ENCODE data around the gene DTD1.

GRCh38 chr20:18743665-18744440 lies 156.0 kb downstream of the DTD1 start:
- TF ChIP-seq, protein P1, sequence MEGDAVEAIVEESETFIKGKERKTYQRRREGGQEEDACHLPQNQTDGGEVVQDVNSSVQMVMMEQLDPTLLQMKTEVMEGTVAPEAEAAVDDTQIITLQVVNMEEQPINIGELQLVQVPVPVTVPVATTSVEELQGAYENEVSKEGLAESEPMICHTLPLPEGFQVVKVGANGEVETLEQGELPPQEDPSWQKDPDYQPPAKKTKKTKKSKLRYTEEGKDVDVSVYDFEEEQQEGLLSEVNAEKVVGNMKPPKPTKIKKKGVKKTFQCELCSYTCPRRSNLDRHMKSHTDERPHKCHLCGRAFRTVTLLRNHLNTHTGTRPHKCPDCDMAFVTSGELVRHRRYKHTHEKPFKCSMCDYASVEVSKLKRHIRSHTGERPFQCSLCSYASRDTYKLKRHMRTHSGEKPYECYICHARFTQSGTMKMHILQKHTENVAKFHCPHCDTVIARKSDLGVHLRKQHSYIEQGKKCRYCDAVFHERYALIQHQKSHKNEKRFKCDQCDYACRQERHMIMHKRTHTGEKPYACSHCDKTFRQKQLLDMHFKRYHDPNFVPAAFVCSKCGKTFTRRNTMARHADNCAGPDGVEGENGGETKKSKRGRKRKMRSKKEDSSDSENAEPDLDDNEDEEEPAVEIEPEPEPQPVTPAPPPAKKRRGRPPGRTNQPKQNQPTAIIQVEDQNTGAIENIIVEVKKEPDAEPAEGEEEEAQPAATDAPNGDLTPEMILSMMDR (IDR thresholded peaks at IDR 0.05) = no peak
- TF ChIP-seq POLR2A (IDR thresholded peaks at IDR 0.05) = no peak

All from breast epithelium (tissue), 3 donors.